ENCODE data around the gene ARHGAP42.

ARHGAP42 gene

DNA sequence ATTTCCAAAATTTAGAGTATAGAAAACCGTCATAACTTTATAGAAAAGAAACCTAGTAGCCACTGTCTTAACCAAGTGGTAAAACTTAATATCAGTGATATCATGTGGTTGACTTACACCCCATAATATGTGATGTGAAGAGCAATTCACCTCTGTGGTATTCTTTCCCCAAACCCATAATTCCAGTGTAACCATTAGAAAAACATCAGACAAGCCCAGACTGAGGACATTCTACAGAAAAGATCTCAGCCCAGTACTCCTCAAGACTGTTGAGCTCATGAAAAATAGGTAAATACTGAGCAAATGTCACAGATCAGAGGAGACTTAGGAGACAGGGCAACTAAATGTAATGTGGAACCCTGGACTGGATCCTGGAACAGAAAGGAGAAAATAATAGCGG lies 307.9 kb downstream of the ARHGAP42 start:
- TF ChIP-seq, protein P1, sequence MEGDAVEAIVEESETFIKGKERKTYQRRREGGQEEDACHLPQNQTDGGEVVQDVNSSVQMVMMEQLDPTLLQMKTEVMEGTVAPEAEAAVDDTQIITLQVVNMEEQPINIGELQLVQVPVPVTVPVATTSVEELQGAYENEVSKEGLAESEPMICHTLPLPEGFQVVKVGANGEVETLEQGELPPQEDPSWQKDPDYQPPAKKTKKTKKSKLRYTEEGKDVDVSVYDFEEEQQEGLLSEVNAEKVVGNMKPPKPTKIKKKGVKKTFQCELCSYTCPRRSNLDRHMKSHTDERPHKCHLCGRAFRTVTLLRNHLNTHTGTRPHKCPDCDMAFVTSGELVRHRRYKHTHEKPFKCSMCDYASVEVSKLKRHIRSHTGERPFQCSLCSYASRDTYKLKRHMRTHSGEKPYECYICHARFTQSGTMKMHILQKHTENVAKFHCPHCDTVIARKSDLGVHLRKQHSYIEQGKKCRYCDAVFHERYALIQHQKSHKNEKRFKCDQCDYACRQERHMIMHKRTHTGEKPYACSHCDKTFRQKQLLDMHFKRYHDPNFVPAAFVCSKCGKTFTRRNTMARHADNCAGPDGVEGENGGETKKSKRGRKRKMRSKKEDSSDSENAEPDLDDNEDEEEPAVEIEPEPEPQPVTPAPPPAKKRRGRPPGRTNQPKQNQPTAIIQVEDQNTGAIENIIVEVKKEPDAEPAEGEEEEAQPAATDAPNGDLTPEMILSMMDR (IDR thresholded peaks at IDR 0.05; ENCODE audit: control extremely low read depth, extremely low read depth, low read depth, missing control alignments), result no peak
- DNase-seq (ENCODE audit: extremely low spot score), result no peak
- POLR2A ChIA-PET, result no interaction called here
- CTCF ChIA-PET, result interaction anchor here (1.6 kb wide), 1 partner anchor 16 kb away, joined by 4 read pairs; no protein-coding TSS in a partner anchor

DNA sequence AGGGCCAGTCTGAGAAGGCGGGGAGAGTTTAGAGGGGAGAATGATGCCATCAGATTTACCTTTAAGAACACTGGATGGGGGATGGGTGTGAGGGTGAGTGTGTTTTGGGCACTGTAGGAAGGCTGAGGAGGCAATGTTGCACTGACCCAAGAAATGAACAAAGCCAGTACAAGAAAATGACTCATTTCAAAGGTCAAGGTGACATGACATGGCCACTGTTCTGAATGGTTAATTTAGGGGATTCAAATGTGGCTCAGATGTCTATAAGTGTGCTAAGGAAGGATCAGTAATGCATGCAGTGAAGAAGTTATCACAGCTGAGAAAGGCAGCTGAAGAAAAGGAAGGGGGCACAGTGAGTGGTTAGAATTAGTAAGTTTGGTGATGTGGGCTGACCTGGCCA lies 312.7 kb downstream of the ARHGAP42 start:
- DNase-seq (ENCODE audit: extremely low spot score), result no peak
- CTCF ChIA-PET, result interaction anchor here (1.1 kb wide), 1 partner anchor 14 kb away, joined by 4 read pairs; no protein-coding TSS in a partner anchor
- POLR2A ChIA-PET, result no interaction called here
- TF ChIP-seq, protein P1 (IDR thresholded peaks at IDR 0.05; ENCODE audit: control extremely low read depth, extremely low read depth, low read depth, missing control alignments), result no peak

DNA sequence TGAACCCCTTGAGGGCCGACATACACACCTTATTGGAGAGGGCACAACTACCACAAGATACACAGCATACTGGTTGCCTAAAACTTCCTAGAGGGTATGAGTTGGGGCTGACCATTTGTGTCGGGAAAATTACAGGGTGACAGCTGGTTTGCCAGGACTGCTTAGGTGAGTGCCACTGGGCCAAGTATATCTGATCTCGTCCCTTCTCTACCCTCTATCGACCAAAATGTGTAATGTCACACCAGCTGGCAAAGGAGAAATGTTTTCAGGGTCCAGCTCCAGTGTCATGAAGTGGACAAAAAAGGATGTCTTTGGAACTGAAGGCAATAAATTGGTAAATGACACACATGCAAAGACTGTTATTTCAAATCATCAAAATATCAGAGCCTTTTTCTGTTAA lies 316.4 kb downstream of the ARHGAP42 start:
- ChIA-PET POLR2A (no interaction called here), CTCF (interaction anchor here (1.1 kb wide), 1 partner anchor 13 kb away, joined by 4 read pairs; no protein-coding TSS in a partner anchor)
- no peak for DNase-seq (ENCODE audit: extremely low spot score)
- TF ChIP-seq, protein P1 (IDR thresholded peaks at IDR 0.05; ENCODE audit: control extremely low read depth, extremely low read depth, low read depth, missing control alignments), result no peak

DNA sequence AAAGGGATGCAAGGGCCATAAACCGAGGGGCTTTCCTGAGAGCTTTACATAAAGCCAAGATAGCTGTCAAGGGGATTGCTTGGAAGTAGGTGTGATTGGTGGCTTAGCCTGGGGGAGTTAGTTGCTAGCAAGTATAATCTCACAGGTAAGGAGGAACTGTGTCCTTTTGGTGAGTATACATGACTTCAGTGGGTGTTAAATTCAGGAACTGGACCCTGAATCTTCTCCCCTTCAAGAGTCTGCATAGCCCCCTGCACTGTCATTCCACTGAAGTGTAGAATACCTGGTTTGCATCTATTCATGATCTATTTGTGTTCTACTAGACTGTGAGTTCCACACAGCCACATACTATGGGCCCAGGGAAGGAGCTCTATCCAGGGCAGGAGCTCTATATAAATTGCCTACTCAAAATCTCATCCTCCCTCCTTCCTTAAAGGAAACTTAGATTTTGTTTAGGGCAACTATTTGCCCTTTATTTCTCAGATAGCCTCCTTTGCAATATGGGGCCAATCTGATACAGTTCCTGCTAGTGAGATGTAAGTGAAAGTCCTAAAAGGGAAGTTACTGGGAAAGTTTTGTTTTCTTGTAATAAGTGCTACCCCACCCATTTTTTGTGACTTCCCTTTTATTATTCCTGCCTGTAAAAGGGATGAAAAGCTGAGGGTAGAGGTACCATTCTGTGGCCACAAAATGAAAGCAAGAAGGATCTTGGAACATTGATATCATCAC lies 322.0 kb downstream of the ARHGAP42 start:
- CTCF ChIA-PET, result interaction anchor here (1.8 kb wide), 1 partner anchor 8 kb away, joined by 4 read pairs; no protein-coding TSS in a partner anchor
- TF ChIP-seq, protein P1 (IDR thresholded peaks at IDR 0.05; ENCODE audit: control extremely low read depth, extremely low read depth, low read depth, missing control alignments), result no peak
- POLR2A ChIA-PET, result no interaction called here
- DNase-seq (ENCODE audit: extremely low spot score), result no peak

DNA sequence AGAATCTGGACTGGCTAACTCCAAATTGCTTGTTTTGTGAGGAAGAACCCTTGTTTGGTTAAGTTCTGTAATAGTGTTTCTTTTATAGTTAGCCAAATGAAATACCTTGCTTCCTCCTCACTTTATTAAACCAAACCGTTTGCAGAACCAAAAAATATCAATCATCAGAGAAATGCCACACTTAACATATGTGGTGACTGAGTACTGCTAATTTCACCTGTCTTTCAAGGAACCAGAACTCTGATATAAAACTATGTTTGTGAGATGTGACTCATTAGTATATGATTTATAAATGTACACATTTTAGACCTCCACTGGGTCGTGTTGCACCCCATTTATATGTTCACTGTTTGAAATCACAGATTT lies 322.6 kb downstream of the ARHGAP42 start:
- TF ChIP-seq, protein P1 (IDR thresholded peaks at IDR 0.05; ENCODE audit: control extremely low read depth, extremely low read depth, low read depth, missing control alignments), result no peak
- ChIA-PET CTCF (no interaction called here), POLR2A (interaction anchor here (0.6 kb wide), 1 partner anchor 9 kb away, joined by 3 read pairs; no protein-coding TSS in a partner anchor)
- DNase-seq (ENCODE audit: extremely low spot score), result no peak

DNA sequence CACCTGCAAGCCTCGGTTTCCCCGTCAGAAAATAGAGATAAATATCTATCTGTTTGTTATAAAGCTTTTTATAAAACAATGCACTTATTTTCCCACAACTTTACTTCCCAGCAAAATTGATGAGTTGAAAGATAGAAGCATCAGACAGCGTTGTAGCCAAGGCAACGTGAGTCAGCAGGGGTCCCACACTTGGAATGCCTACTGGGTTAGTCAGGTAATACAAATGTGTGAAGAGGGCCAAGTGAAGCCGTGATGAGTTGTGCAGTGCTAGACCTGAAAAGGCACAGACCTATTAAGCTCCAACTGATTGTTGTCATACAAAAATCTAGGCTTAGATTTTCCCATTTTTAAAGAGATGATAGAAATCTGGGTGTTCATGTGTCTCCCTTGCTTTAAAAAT lies 323.8 kb downstream of the ARHGAP42 start:
- POLR2A ChIA-PET, result no interaction called here
- no peak for DNase-seq (ENCODE audit: extremely low spot score)
- TF ChIP-seq, protein P1 (IDR thresholded peaks at IDR 0.05; ENCODE audit: control extremely low read depth, extremely low read depth, low read depth, missing control alignments), result no peak
- CTCF ChIA-PET, result interaction anchor here (1.7 kb wide), 1 partner anchor 15 kb away, joined by 4 read pairs; no protein-coding TSS in a partner anchor
